CD4-positive, alpha-beta memory T cell (primary cell): ENCODE results near the gene GJA3. TPM values are rescaled to one million over a fixed set of nuclear protein-coding genes. Genes with fewer than 3 reads are reported as not detected.

Experiments used
- CTCF ChIA-PET: fragments of 350-600 bp; sonication (Branson Sonifier 250); formaldehyde crosslinking; loops from one replicate; lab custom pipeline; 2021; ENCODE audit warnings: inconsistent platforms; ENCODE audit not compliant: partially characterized antibody; lab: Charles Lee
- POLR2A ChIA-PET: fragments of 350-600 bp; sonication (Branson Sonifier 250); formaldehyde crosslinking; loops from one replicate; lab custom pipeline; 2021; ENCODE audit not compliant: partially characterized antibody; lab: Charles Lee
- DNase-seq, 5 donors: peaks; one replicate each; pipeline versions ENCODE4 v3.0.0 to v3.0.0-alpha.2; 2020 to 2022; ENCODE audit warnings: mixed read lengths in 1 of 5
- H3K27ac ChIP-seq: one replicate; pipeline ENCODE4 v1.7.0; 2013; ENCODE audit warnings: low read depth, low read length
- H3K27me3 ChIP-seq: 2 replicates; pipeline ENCODE4 v1.7.0; 2013; ENCODE audit warnings: mild to moderate bottlenecking, low read length, moderate library complexity; ENCODE audit not compliant: insufficient read depth
- H3K36me3 ChIP-seq: 2 replicates; pipeline ENCODE4 v1.7.0; 2013; ENCODE audit warnings: mild to moderate bottlenecking, low read length, moderate library complexity; ENCODE audit not compliant: insufficient read depth
- H3K4me1 ChIP-seq: 2 replicates; pipeline ENCODE4 v1.7.0; 2013; ENCODE audit warnings: mild to moderate bottlenecking, low read length, moderate library complexity; ENCODE audit not compliant: insufficient read depth
- H3K4me3 ChIP-seq, 2 donors: one replicate each; pipeline ENCODE4 v1.7.0; 2013; ENCODE audit warnings: low read length in 2 of 2, mild to moderate bottlenecking in 1 of 2
- H3K9me3 ChIP-seq, 2 donors: one replicate each; pipeline ENCODE4 v1.7.0; 2013; ENCODE audit warnings: low read length in 2 of 2, control low read depth in 1 of 2; ENCODE audit not compliant: control insufficient read depth in 1 of 2
- H3K27ac Mint-ChIP-seq, 7 donors: one replicate each; pipeline ENCODE4 v1.8.0; 2020 to 2021; ENCODE audit warnings: mixed read lengths in 7 of 7, mild to moderate bottlenecking in 6 of 7, inconsistent platforms in 3 of 7, moderate library complexity in 3 of 7
- H3K27me3 Mint-ChIP-seq, 2 donors: one replicate each; pipeline ENCODE4 v1.8.0; 2020 to 2021; ENCODE audit warnings: mixed read lengths in 2 of 2
- H3K36me3 Mint-ChIP-seq, 2 donors: one replicate each; pipeline ENCODE4 v1.8.0; 2020 to 2021; ENCODE audit warnings: mixed read lengths in 2 of 2, inconsistent platforms in 1 of 2, mild to moderate bottlenecking in 1 of 2
- H3K4me1 Mint-ChIP-seq, 4 donors: one replicate each; pipeline ENCODE4 v1.8.0; 2020 to 2021; ENCODE audit warnings: mixed read lengths in 4 of 4, mild to moderate bottlenecking in 1 of 4
- H3K4me3 Mint-ChIP-seq, 8 donors: one replicate each; pipeline ENCODE4 v1.8.0; 2020 to 2021; ENCODE audit warnings: mixed read lengths in 8 of 8, mild to moderate bottlenecking in 7 of 8, moderate library complexity in 6 of 8, inconsistent platforms in 3 of 8
- H3K9me3 Mint-ChIP-seq, 8 donors: one replicate each; pipeline ENCODE4 v1.8.0; 2020 to 2021; ENCODE audit warnings: mixed read lengths in 8 of 8, mild to moderate bottlenecking in 5 of 8, inconsistent platforms in 3 of 8, moderate library complexity in 1 of 8
- intact Hi-C: fragments of 100-400 bp; cut with micrococcal nuclease; formaldehyde crosslinking; loops from one replicate; pipeline ENCODE4 v1.15.1; 2023
- polyA plus RNA-seq, 2 donors: library from polyadenylated mRNA; unstranded; fragments of 300-500 nt; fragmentation: Illumina TruSeq; gene quantifications; one replicate each; pipeline ENCODE4 v1.2.3, GENCODE V29; 2021
- total RNA-seq, 2 experiments: library from RNA; stranded (reverse); gene quantifications; one replicate each; pipeline ENCODE4 v1.2.3, GENCODE V29; 2021

The GJA3 gene
- total and polyA plus RNA-seq, 4 experiments from 2014 or later = 0.09 TPM; not detected in 3

GRCh38 chr13:20127562-20128458 lies 33.0 kb downstream of the GJA3 start:
- H3K9me3 Mint-ChIP-seq = no peaks in the 10 kb centered on the region
- peaks cover 0 to 6% (median 1%) of the 10 kb centered on the region in 4 donors for H3K4me1 Mint-ChIP-seq
- POLR2A ChIA-PET = interaction anchor here (1.4 to 2.1 kb wide), 3 partner anchors 9 to 264 kb away, joined by 4 to 22 read pairs (median 6); partner anchors contain the start of gene ZMYM5
- intact Hi-C loops = loop anchor here (2.0 to 5.0 kb wide), 2 partner anchors 33 to 171 kb away; partner anchors contain the start of genes GJA3 and ZMYM2
- peak overlapping the region; percentile 42 to 52 for H3K4me3 ChIP-seq
- H3K9me3 ChIP-seq = no peaks in the 10 kb centered on the region
- H3K27me3 ChIP-seq = peaks cover 15% of the 10 kb centered on the region
- CTCF ChIA-PET = interaction anchor here (0.6 to 3.1 kb wide), 20 partner anchors 9 to 200 kb away, joined by 3 to 29 read pairs (median 5); no protein-coding TSS in a partner anchor
- H3K36me3 ChIP-seq = no peaks in the 10 kb centered on the region
- peak overlapping the region; percentile 64 to 83 (median 72) for H3K4me3 Mint-ChIP-seq
- H3K27ac ChIP-seq = no peak overlapping the region
- peak overlapping the region in 1 of 7 donors; percentile 63 for H3K27ac Mint-ChIP-seq
- no peaks in the 10 kb centered on the region for H3K36me3 Mint-ChIP-seq
- DNase-seq = peak in 4 of 5 donors; percentile 32 to 48 (median 38)
- H3K4me1 ChIP-seq = peaks cover 8% of the 10 kb centered on the region
- peaks cover 6 to 19% of the 10 kb centered on the region in 2 donors for H3K27me3 Mint-ChIP-seq

GRCh38 chr13:20127262-20127561 lies 33.6 kb downstream of the GJA3 start:
- ChIA-PET CTCF (interaction anchor here (0.7 to 3.1 kb wide), 15 partner anchors 8 to 1306 kb away, joined by 3 to 29 read pairs (median 5); no protein-coding TSS in a partner anchor), POLR2A (interaction anchor here (1.4 to 2.1 kb wide), 2 partner anchors 9 to 263 kb away, joined by 6 to 22 read pairs; partner anchors contain the start of gene ZMYM5)
- Histone ChIP-seq H3K27me3 (peaks cover 15% of the 10 kb centered on the region), H3K4me3 (peak overlapping the region in 1 of 2 donors; percentile 52), H3K4me1 (peaks cover 8% of the 10 kb centered on the region), H3K9me3 (no peaks in the 10 kb centered on the region), H3K36me3 (no peaks in the 10 kb centered on the region), H3K27ac (no peak overlapping the region)
- Mint-ChIP-seq H3K9me3 (no peaks in the 10 kb centered on the region), H3K4me3 (peak overlapping the region; percentile 58 to 83 (median 70)), H3K27ac (peak overlapping the region in 1 of 7 donors; percentile 63), H3K27me3 (peaks cover 5 to 17% of the 10 kb centered on the region in 2 donors), H3K36me3 (no peaks in the 10 kb centered on the region), H3K4me1 (peaks cover 0 to 6% (median 1%) of the 10 kb centered on the region in 4 donors)
- peak in 1 of 5 donors; percentile 8 for DNase-seq
- intact Hi-C loops = loop anchor here (5.0 kb wide), 1 partner anchor 170 kb away; the partner anchor contains the start of gene ZMYM2

DNA sequence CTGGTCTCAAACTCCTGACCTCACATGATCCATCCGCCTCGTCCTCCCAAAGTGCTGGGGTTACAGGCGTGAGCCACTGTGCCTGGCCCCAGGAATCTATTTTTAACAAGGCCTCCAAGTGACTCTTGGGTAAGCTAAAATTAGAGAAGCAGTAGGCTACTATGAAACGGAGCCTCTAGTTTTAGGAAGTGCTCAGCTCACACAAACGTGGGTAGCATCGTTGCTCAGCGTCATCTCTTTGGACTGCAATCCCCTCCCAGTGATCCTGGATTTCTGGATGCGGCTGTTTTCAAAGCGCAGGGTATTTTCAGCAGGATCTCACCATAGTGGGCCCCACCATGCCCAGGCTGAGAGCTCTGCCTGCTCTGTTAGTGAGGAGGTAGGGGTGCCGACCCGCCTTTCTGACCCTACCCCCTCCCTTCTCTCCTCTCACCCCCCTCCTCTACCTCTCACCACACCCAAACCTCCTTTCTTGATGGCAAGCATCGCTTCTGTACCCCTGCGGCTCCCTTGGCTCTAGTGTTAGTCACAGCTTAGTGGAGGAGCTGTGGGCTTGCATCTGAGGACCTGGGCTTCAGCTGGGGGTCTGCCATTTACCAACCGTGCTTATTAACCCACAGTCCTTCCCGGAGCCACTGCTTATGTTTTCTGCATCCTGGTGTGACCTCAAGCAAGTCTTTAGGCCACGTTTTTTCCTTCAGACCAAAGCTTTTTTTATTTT lies 34.2 kb downstream of the GJA3 start:
- Mint-ChIP-seq H3K4me1 (peaks cover 0 to 6% (median 1%) of the 10 kb centered on the region in 4 donors), H3K9me3 (no peaks in the 10 kb centered on the region), H3K36me3 (no peaks in the 10 kb centered on the region), H3K27ac (no peak overlapping the region), H3K27me3 (peaks cover 4 to 17% of the 10 kb centered on the region in 2 donors), H3K4me3 (peak overlapping the region in 3 of 8 donors; percentile 32 to 83 (median 70))
- Histone ChIP-seq H3K4me1 (peaks cover 9% of the 10 kb centered on the region), H3K9me3 (no peaks in the 10 kb centered on the region), H3K27ac (no peak overlapping the region), H3K27me3 (peaks cover 15% of the 10 kb centered on the region), H3K36me3 (no peaks in the 10 kb centered on the region), H3K4me3 (no peak overlapping the region)
- POLR2A ChIA-PET = interaction anchor here (1.4 to 2.1 kb wide), 2 partner anchors 8 to 263 kb away, joined by 6 to 22 read pairs; partner anchors contain the start of gene ZMYM5
- CTCF ChIA-PET = interaction anchor here (0.5 to 3.1 kb wide), 14 partner anchors 8 to 1307 kb away, joined by 3 to 29 read pairs (median 5); no protein-coding TSS in a partner anchor
- DNase-seq = no peak
- intact Hi-C loops = loop anchor here (5.0 kb wide), 1 partner anchor 169 kb away; the partner anchor contains the start of gene ZMYM2

- no peak overlapping the region for H3K27ac Mint-ChIP-seq
- intact Hi-C loops = loop anchor here (5.0 kb wide), 1 partner anchor 168 kb away; the partner anchor contains the start of gene ZMYM2
- POLR2A ChIA-PET = no interaction called here
Observed at GRCh38 chr13:20125783-20126165, 35.1 kb downstream of the GJA3 start.

DNA sequence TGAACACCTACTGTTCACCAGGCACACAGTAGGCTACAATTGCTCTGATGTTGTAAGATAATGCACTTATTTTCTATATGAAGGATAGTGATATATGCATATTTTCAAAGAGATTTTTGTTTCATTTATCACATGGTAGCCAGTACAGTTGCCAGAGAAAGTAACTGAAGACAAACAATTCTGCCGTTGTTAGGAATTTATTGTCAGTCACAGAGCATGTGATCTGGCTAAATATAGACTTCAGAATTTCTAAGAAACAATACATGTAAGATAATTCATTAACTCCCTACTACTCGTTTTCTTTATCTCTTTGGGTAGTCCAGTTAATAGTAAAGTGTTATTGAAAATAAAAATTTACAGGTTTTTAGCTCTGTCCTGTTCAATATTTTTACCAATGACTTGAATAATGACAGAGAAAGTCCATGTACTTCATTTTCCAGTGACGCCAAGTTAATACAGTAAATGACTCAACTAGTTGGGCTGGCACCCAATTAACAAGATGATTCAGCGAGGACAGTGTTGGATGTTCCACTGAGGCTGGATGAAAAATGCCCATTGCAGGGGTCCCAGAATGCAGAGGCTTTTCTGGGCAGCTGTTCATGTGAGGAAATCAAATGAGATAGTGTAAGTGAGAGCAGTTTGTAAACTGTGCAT lies 35.6 kb downstream of the GJA3 start:
- POLR2A ChIA-PET = no interaction called here
- peak overlapping the region in 1 of 7 donors; percentile 31 for H3K27ac Mint-ChIP-seq
- intact Hi-C loops = loop anchor here (5.0 kb wide), 1 partner anchor 168 kb away; the partner anchor contains the start of gene ZMYM2

More at GRCh38 chr13:20125783-20126165, 35.1 kb downstream of the GJA3 start:
- peaks cover 15% of the 10 kb centered on the region for H3K27me3 ChIP-seq
- Mint-ChIP-seq H3K9me3 (no peaks in the 10 kb centered on the region), H3K36me3 (no peaks in the 10 kb centered on the region), H3K4me1 (peaks cover 3 to 14% (median 8%) of the 10 kb centered on the region in 4 donors), H3K27me3 (peaks cover 4 to 17% of the 10 kb centered on the region in 2 donors), H3K4me3 (peak overlapping the region in 3 of 8 donors; percentile 35 to 63 (median 50))
- no peaks in the 10 kb centered on the region for H3K9me3 ChIP-seq
- CTCF ChIA-PET = interaction anchor here (1.2 to 2.3 kb wide), 2 partner anchors 15 to 17 kb away, joined by 3 to 5 read pairs; no protein-coding TSS in a partner anchor
- no peak overlapping the region for H3K4me3 ChIP-seq
- H3K36me3 ChIP-seq = no peaks in the 10 kb centered on the region
- no peak for DNase-seq
- no peak overlapping the region for H3K27ac ChIP-seq
- peaks cover 16% of the 10 kb centered on the region for H3K4me1 ChIP-seq

GRCh38 chr13:20124303-20124702 lies 36.5 kb downstream of the GJA3 start:
- H3K4me3 ChIP-seq = no peak overlapping the region
- intact Hi-C loops = no loop called here
- Mint-ChIP-seq H3K27me3 (peaks cover 4 to 17% of the 10 kb centered on the region in 2 donors), H3K27ac (no peak overlapping the region), H3K4me3 (peak overlapping the region in 2 of 8 donors; percentile 7 to 22), H3K36me3 (no peaks in the 10 kb centered on the region), H3K9me3 (no peaks in the 10 kb centered on the region), H3K4me1 (peaks cover 7 to 28% (median 20%) of the 10 kb centered on the region in 4 donors)
- no peak overlapping the region for H3K27ac ChIP-seq
- no peak for DNase-seq
- peaks cover 7% of the 10 kb centered on the region for H3K27me3 ChIP-seq
- no peaks in the 10 kb centered on the region for H3K36me3 ChIP-seq
- H3K4me1 ChIP-seq = peaks cover 26% of the 10 kb centered on the region
- ChIA-PET CTCF (interaction anchor here (1.2 kb wide), 1 partner anchor 33 kb away, joined by 5 read pairs; no protein-coding TSS in a partner anchor), POLR2A (no interaction called here)
- no peaks in the 10 kb centered on the region for H3K9me3 ChIP-seq

More for the DNA sequence above, 35.6 kb downstream of the GJA3 start:
- Mint-ChIP-seq H3K9me3 (no peaks in the 10 kb centered on the region), H3K36me3 (no peaks in the 10 kb centered on the region), H3K27me3 (peaks cover 4 to 17% of the 10 kb centered on the region in 2 donors), H3K4me3 (peak overlapping the region in 4 of 8 donors; percentile 6 to 63 (median 42)), H3K4me1 (peaks cover 3 to 18% (median 12%) of the 10 kb centered on the region in 4 donors)
- Histone ChIP-seq H3K27ac (no peak overlapping the region), H3K4me1 (peaks cover 16% of the 10 kb centered on the region), H3K9me3 (no peaks in the 10 kb centered on the region), H3K36me3 (no peaks in the 10 kb centered on the region), H3K4me3 (no peak overlapping the region), H3K27me3 (peaks cover 15% of the 10 kb centered on the region)
- CTCF ChIA-PET = interaction anchor here (1.2 kb wide), 1 partner anchor 34 kb away, joined by 5 read pairs; no protein-coding TSS in a partner anchor
- DNase-seq = no peak
